Osteoblast (primary cell): Measurements from ENCODE around the gene DUS1L. TPM values are rescaled to one million over a fixed set of nuclear protein-coding genes. Genes with fewer than 3 reads are reported as not detected.

Experiments
- DNase-seq: peaks from one replicate; pipeline ENCODE4 v3.0.0; 2011; ENCODE audit warnings: low spot score, mixed read lengths; ENCODE audit not compliant: insufficient read length; ENCODE audit errors: missing footprints
- H2AFZ ChIP-seq: 2 replicates; pipeline ENCODE4 v1.6.0; 2011; ENCODE audit warnings: mild to moderate bottlenecking, low read length
- H3K27ac ChIP-seq: 2 replicates; pipeline ENCODE4 v1.5.1; 2011; ENCODE audit warnings: mild to moderate bottlenecking, low read depth, low read length, moderate library complexity
- H3K27me3 ChIP-seq: 2 replicates; pipeline ENCODE4 v1.6.0; 2012; ENCODE audit warnings: mild to moderate bottlenecking, control low read depth, inconsistent platforms, low read length, moderate library complexity; ENCODE audit not compliant: insufficient read depth
- H3K36me3 ChIP-seq: 2 replicates; pipeline ENCODE4 v1.5.1; 2011; ENCODE audit warnings: mild to moderate bottlenecking, low read length, control low read depth, moderate library complexity; ENCODE audit not compliant: insufficient read depth
- H3K4me1 ChIP-seq: 2 replicates; pipeline ENCODE4 v1.5.1; 2011; ENCODE audit warnings: mild to moderate bottlenecking, low read length, control low read depth, moderate library complexity; ENCODE audit not compliant: insufficient read depth
- H3K4me2 ChIP-seq: 2 replicates; pipeline ENCODE4 v1.6.0; 2011; ENCODE audit warnings: mild to moderate bottlenecking, low read length; ENCODE audit not compliant: insufficient read depth
- H3K4me3 ChIP-seq: fragments of 200-600 bp; sonication (generic); 3 replicates; pipeline ENCODE4 v1.5.1; 2012; ENCODE audit warnings: mild to moderate bottlenecking, low read length, inconsistent platforms; ENCODE audit not compliant: insufficient read depth
- H3K79me2 ChIP-seq: 2 replicates; pipeline ENCODE4 v1.6.0; 2012; ENCODE audit warnings: mild to moderate bottlenecking, low read length, control low read depth, inconsistent platforms; ENCODE audit not compliant: insufficient read depth
- H3K9me3 ChIP-seq: 2 replicates; pipeline ENCODE4 v1.5.1; 2011; ENCODE audit warnings: low read depth, low read length, control low read depth
- H4K20me1 ChIP-seq: 2 replicates; pipeline ENCODE4 v1.6.0; 2012; ENCODE audit warnings: mild to moderate bottlenecking, low read length, control low read depth; ENCODE audit not compliant: insufficient read depth
- total RNA-seq: library from RNA; depleted of rRNA; stranded (reverse); fragments of >200 nt; gene quantifications from 2 replicates; pipeline ENCODE4 v1.2.3, GENCODE V29; 2012
- TF ChIP-seq, protein P1 (sequence below): IDR thresholded peaks from 2 replicates; pipeline ENCODE4 v1.5.1; 2011; ENCODE audit warnings: mild to moderate bottlenecking, low read depth, low read length, moderate library complexity; ENCODE audit errors: extremely low read depth

DUS1L gene
- total RNA-seq, 1 donor, result 43.8 TPM

DNA sequence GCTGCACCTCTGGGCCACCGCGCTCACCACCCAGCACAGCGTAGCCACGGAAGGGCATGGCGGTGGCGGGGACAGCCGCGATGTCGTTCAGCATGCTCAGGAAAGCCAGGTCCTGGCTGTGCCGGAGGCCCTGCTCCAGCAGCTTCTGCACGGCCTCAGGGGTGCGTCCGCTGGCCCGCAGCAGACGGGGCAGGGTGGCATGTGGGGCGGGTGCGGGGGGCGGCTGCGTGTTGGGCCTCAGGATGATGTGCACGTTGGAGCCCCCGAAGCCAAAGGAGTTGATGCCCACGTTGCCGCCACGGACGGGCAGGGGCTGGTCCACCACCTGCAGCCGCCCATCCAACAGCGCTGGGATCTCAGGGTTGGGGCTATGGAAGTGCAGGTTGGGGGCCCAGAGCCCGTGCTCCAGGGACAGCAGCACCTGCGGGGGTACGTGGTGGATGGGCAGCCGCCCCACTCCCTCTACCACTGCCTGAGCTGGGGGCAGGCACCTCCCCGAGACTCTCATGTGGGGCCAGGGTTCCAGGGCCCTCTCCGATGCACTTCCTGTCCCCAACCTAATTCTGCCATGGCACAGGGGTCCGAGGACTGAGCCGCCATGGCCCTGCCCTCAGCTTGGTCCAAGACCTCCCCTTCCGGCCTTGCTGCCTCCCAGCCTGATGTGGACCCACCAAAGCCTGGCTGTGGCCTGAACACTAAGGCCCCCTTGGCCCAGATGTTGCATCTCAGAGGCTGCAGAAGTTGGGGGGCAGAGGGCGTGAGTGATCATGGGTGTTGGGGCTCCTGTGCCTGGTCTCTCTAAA, 25.9 kb upstream of the DUS1L start:
- TF ChIP-seq, protein P1, sequence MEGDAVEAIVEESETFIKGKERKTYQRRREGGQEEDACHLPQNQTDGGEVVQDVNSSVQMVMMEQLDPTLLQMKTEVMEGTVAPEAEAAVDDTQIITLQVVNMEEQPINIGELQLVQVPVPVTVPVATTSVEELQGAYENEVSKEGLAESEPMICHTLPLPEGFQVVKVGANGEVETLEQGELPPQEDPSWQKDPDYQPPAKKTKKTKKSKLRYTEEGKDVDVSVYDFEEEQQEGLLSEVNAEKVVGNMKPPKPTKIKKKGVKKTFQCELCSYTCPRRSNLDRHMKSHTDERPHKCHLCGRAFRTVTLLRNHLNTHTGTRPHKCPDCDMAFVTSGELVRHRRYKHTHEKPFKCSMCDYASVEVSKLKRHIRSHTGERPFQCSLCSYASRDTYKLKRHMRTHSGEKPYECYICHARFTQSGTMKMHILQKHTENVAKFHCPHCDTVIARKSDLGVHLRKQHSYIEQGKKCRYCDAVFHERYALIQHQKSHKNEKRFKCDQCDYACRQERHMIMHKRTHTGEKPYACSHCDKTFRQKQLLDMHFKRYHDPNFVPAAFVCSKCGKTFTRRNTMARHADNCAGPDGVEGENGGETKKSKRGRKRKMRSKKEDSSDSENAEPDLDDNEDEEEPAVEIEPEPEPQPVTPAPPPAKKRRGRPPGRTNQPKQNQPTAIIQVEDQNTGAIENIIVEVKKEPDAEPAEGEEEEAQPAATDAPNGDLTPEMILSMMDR, result no peak
- no peak overlapping the region for H3K4me2 ChIP-seq
- H3K27ac ChIP-seq, result no peak overlapping the region
- peaks cover 26% of the 10 kb centered on the region for H3K79me2 ChIP-seq
- H3K27me3 ChIP-seq, result no peaks in the 10 kb centered on the region
- peak; percentile 79 for DNase-seq
- H4K20me1 ChIP-seq, result peaks cover 19% of the 10 kb centered on the region
- no peak overlapping the region for H3K4me3 ChIP-seq
- peaks cover 4% of the 10 kb centered on the region for H3K4me1 ChIP-seq
- no peaks in the 10 kb centered on the region for H3K9me3 ChIP-seq
- no peak overlapping the region for H2AFZ ChIP-seq
- H3K36me3 ChIP-seq, result peaks cover 61% of the 10 kb centered on the region

DNA sequence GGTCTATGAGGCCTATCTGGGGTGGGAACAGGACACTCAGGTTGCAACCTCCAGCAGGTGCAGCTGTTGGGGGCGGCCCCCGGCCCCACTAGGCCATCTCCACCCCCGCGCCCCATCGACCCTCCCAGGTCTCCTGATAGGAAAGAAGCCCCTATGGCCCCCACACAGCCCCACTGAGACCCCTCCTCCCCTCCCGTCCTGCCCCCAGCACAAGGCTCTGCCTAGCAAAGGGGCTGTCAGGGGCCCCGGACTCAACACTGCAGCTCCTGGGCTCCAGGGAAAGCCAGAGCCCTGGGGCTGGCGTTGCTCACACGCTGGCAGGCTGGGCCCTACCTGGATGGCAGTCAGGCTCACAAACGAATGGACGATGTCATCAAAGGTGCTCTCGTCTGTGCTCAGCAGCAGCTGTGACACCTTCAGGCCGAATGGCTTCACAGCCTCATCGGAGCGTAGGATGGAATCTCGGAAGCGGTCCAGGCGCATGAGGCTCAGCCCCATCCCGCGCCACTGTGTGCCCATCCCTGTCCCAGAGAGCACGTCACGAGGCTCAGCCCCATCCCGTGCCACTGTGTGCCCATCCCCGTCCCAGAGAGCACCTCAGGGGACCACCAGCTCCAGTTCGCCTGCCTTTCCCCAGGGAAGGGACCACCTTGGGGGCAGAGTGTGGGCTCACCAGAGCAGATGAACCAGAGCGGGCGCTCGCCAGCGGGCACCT, 25.1 kb upstream of the DUS1L start:
- no peak overlapping the region for H3K27ac ChIP-seq
- H3K36me3 ChIP-seq, result peaks cover 59% of the 10 kb centered on the region
- TF ChIP-seq, protein P1, result no peak
- peaks cover 11% of the 10 kb centered on the region for H4K20me1 ChIP-seq
- no peaks in the 10 kb centered on the region for H3K4me1 ChIP-seq
- H3K4me2 ChIP-seq, result no peak overlapping the region
- no peaks in the 10 kb centered on the region for H3K9me3 ChIP-seq
- no peak overlapping the region for H2AFZ ChIP-seq
- no peaks in the 10 kb centered on the region for H3K27me3 ChIP-seq
- no peak overlapping the region for H3K4me3 ChIP-seq
- H3K79me2 ChIP-seq, result peaks cover 18% of the 10 kb centered on the region
- no peak for DNase-seq

DNA sequence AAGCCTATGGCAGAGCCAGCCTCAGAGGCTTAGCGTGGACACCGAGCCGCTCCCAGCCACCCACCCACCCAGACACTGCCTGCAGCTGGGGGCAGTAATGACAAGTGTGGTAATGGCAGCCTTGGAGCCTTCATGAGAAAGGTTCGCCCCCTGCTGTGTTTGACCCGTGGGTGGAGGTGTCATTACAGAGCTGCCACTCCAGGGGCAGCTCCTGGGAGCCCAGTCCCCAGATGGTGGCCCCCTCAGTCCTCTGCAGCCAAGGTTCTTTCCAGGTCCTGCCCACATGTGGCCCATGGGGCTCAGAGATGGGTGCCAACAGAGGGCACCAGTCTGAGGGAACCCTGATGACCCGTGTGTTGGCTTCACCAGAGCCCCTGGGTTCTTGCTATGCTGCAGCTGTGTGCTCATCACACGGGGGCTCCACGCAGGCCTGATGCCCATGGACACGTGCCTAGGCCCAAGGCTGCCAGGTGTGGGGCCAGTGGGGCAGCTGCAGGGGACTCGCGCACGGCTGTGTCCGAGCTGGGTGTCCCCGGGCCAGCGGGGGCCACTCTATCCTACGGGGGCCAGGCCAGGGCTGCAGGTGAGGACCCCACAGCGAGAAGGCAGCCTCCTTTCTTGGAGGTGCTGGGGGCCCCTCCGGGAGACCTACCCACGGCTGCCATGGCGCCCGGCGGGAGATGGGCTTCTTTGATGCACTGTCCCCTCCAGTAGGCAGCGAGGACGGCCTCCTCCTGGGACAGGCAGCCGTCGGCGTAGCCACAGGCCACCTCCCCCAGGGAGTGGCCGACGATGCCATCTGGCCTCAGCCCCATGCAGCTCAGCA, 24.3 kb upstream of the DUS1L start:
- TF ChIP-seq, protein P1, result no peak
- peak; percentile 84 for DNase-seq
- Histone ChIP-seq H3K4me3 (no peak overlapping the region), H3K79me2 (peaks cover 11% of the 10 kb centered on the region), H3K4me2 (no peak overlapping the region), H3K36me3 (peaks cover 55% of the 10 kb centered on the region), H2AFZ (no peak overlapping the region), H3K27ac (no peak overlapping the region), H3K27me3 (no peaks in the 10 kb centered on the region), H4K20me1 (peaks cover 5% of the 10 kb centered on the region), H3K4me1 (no peaks in the 10 kb centered on the region), H3K9me3 (no peaks in the 10 kb centered on the region)
